Right lobe of liver (tissue), 4 donors: ENCODE measurements around the gene RBL2.

ENCODE experiments used
- CTCF ChIP-seq, 4 donors: fragments of 200-600 bp in 3 of 4; fragments of 450-650 bp in 1 of 4; IDR thresholded peaks; one replicate each; pipeline versions ENCODE4 v1.5.1 to v1.8.0; 2016 to 2022; ENCODE audit warnings: antibody characterized with exemption in 4 of 4, mild to moderate bottlenecking in 2 of 4
- POLR2A ChIP-seq: fragments of 450-650 bp; IDR thresholded peaks from one replicate; pipeline ENCODE4 v1.6.1; 2017; ENCODE audit warnings: antibody characterized with exemption, mild to moderate bottlenecking
- donor health status: DM: no; HTN: no; CAD: no.
- donor health status: DM: no; HTN: no; CAD: no.
- donor health status: DM: no; HTN: yes; CAD: no.

GRCh38 chr16:53446090-53446489 is 11.8 kb downstream of the RBL2 start:
- no peak for TF ChIP-seq POLR2A
- TF ChIP-seq CTCF (IDR thresholded peaks at IDR 0.05) = no peak
